Ascending aorta (tissue), 2 donors: ENCODE data around the gene S100PBP. TPM values are rescaled to one million over a fixed set of nuclear protein-coding genes. Genes with fewer than 3 reads are reported as not detected.

Source experiments
- DNase-seq, 2 donors: peaks; one replicate each; pipeline ENCODE4 v3.0.0-alpha.2; 2019; ENCODE audit warnings: low spot score in 2 of 2
- H3K27ac ChIP-seq, 2 donors: fragments of 200-600 bp; sonication (generic); one replicate each; pipeline ENCODE4 v1.5.1; 2016 to 2017; ENCODE audit warnings: mild to moderate bottlenecking in 1 of 2
- H3K27me3 ChIP-seq: fragments of 200-600 bp; sonication (generic); one replicate; pipeline ENCODE4 v1.5.1; 2017
- H3K36me3 ChIP-seq, 2 donors: fragments of 200-600 bp; sonication (generic); one replicate each; pipeline ENCODE4 v1.5.1; 2016
- H3K4me1 ChIP-seq, 2 donors: fragments of 200-600 bp; sonication (generic); one replicate each; pipeline ENCODE4 v1.5.1; 2016 to 2017; ENCODE audit warnings: mild to moderate bottlenecking in 1 of 2
- H3K4me3 ChIP-seq, 2 donors: fragments of 200-600 bp; sonication (generic); one replicate each; pipeline ENCODE4 v1.5.1; 2016 to 2017; ENCODE audit warnings: mild to moderate bottlenecking in 1 of 2
- H3K9me3 ChIP-seq, 2 donors: fragments of 200-600 bp; sonication (generic); one replicate each; pipeline ENCODE4 v1.5.1; 2016
- intact Hi-C: fragments of 100-400 bp; cut with DNase I; formaldehyde crosslinking; loops from one replicate; pipeline ENCODE4 v1.15.1; 2023
- total RNA-seq: library from RNA; depleted of rRNA; stranded (reverse); fragments of >200 nt; gene quantifications from one replicate; pipeline ENCODE4 v1.1.0, GENCODE V29; 2016
- TF ChIP-seq, protein P1 (sequence below), 3 experiments: fragments of 200-600 bp in 2 of 3; fragments of 450-650 bp in 1 of 3; sonication (generic) in 2 of 3; IDR thresholded peaks; one replicate each; pipeline ENCODE4 v1.5.1; 2016 to 2019; ENCODE audit warnings: antibody characterized with exemption in 3 of 3, mild to moderate bottlenecking in 1 of 3, moderate library complexity in 1 of 3

Gene S100PBP
- total RNA-seq, 1 donor from 2014 or later = 1.6 TPM

DNA sequence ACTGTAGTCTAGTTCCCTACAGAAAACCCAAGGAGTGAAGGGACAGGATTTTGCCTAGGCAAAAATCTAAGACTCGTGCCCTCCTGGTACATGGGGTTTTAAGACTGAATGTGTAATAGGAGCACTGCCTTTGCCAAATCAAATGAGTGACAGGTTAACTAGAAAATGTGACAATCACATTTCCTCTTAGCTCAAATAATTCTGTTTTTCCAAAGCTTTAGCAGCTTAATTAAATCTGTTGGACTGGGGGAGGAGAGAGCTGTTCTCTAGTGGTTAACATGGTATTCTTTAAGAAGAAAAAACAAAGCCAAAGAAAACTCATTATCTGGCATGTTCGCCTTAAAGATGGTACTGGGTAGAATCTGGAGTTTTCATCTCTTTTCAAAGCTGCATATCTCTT, 40.7 kb downstream of the S100PBP start:
- no peak overlapping the region for H3K27ac ChIP-seq
- intact Hi-C loops = no loop called here
- no peak overlapping the region for H3K4me3 ChIP-seq
- no peaks in the 10 kb centered on the region for H3K27me3 ChIP-seq
- H3K9me3 ChIP-seq = no peaks in the 10 kb centered on the region
- peaks cover 37 to 41% of the 10 kb centered on the region in 2 donors for H3K36me3 ChIP-seq
- TF ChIP-seq, protein P1, sequence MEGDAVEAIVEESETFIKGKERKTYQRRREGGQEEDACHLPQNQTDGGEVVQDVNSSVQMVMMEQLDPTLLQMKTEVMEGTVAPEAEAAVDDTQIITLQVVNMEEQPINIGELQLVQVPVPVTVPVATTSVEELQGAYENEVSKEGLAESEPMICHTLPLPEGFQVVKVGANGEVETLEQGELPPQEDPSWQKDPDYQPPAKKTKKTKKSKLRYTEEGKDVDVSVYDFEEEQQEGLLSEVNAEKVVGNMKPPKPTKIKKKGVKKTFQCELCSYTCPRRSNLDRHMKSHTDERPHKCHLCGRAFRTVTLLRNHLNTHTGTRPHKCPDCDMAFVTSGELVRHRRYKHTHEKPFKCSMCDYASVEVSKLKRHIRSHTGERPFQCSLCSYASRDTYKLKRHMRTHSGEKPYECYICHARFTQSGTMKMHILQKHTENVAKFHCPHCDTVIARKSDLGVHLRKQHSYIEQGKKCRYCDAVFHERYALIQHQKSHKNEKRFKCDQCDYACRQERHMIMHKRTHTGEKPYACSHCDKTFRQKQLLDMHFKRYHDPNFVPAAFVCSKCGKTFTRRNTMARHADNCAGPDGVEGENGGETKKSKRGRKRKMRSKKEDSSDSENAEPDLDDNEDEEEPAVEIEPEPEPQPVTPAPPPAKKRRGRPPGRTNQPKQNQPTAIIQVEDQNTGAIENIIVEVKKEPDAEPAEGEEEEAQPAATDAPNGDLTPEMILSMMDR (IDR thresholded peaks at IDR 0.05) = no peak
- H3K4me1 ChIP-seq = peaks cover 12 to 22% of the 10 kb centered on the region in 2 donors
- no peak for DNase-seq

DNA sequence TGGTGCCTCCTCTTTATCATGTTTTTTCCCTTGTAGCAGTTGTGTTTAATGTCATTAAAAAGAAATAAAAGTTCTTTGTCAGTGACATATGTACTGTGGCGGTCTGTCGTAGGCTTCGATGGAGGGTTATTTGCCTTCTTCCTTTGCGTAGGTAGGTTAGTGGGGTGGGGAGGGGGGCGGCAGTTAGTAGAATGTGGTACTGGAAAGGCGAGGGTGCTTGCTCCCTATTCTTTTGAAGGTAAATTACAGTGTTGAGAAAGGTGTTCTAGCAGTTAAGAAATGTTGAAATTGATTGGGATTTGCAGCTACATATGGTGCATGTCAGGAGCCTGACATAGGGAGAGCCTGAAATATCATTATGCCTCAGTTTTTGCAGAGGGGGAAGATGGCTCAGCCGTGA, 41.3 kb downstream of the S100PBP start:
- H3K9me3 ChIP-seq = no peaks in the 10 kb centered on the region
- H3K4me3 ChIP-seq = no peak overlapping the region
- DNase-seq = peak in 1 of 2 donors; percentile 42
- H3K27ac ChIP-seq = no peak overlapping the region
- intact Hi-C loops = no loop called here
- no peaks in the 10 kb centered on the region for H3K27me3 ChIP-seq
- TF ChIP-seq, protein P1 (IDR thresholded peaks at IDR 0.05) = no peak
- peaks cover 12 to 28% of the 10 kb centered on the region in 2 donors for H3K4me1 ChIP-seq
- H3K36me3 ChIP-seq = peaks cover 31 to 41% of the 10 kb centered on the region in 2 donors

DNA sequence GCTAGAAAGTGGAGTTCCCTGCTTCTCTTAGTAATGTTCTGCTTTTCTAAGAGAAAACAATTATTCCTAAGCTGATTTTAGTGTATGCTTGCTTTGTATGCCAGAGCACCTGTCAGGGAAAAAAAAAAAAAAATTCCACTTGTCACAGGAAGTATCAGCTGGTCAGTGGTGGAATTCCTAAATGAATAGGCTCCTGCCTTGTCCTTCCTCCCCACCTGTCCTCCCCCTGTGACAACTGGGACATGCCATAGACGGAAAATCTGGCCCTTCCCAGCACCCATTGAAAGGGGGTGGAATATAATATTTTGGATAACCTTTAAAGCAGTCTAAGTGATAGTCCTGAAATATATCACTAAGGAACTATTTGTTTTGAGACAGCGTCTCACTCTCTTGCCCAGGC, 42.5 kb downstream of the S100PBP start:
- Histone ChIP-seq H3K36me3 (peaks cover 23 to 36% of the 10 kb centered on the region in 2 donors), H3K27ac (no peak overlapping the region), H3K4me3 (no peak overlapping the region), H3K4me1 (peaks cover 17 to 39% of the 10 kb centered on the region in 2 donors), H3K27me3 (no peaks in the 10 kb centered on the region), H3K9me3 (no peaks in the 10 kb centered on the region)
- TF ChIP-seq, protein P1 (IDR thresholded peaks at IDR 0.05) = no peak
- no peak for DNase-seq
- intact Hi-C loops = no loop called here

GRCh38 chr1:32860566-32860965, 43.1 kb downstream of the S100PBP start:
- TF ChIP-seq, protein P1 (IDR thresholded peaks at IDR 0.05) = no peak
- intact Hi-C loops = no loop called here
- Histone ChIP-seq H3K36me3 (peaks cover 20 to 30% of the 10 kb centered on the region in 2 donors), H3K27me3 (no peaks in the 10 kb centered on the region), H3K4me1 (peaks cover 20 to 46% of the 10 kb centered on the region in 2 donors), H3K27ac (peak overlapping the region; percentile 36 to 61), H3K4me3 (no peak overlapping the region), H3K9me3 (no peaks in the 10 kb centered on the region)
- no peak for DNase-seq

DNA sequence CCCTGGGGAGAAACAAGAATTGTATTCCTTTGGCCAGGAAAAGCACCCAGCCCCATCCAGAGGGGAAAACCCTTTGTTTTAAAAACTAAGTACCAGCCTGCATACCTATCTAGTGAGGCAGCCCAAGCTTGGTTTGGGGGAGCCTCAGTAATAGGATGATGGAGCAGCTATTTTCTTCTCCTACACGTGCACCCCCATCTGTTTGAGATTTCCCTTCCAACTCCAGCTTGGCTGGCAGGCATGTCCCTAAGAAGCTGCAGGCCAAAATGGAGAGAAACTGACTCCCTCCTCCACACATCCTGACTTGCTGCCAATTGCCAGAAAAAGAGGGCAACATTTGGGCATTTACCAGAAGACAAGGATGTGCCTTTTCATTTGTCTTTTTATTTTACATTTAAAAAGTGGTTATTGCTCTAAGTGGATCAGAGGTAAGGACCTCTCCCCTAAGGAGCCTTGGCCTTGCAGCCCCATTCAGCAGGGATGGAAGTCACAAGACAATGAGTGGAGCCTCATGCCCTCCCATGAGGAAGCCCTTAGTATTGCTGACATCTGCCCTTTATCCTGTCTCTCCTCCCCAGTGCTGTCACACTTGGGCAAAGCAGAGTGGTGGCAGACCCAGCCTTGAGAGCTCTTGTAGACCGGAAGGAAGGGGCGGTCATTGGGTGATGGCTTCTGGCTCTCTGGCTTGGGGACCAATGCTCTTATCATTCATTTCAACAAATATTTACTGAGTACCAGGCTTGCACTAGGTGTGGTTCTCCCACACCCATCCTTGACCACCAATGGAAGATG, 44.6 kb downstream of the S100PBP start:
- H3K4me1 ChIP-seq = peaks cover 20 to 50% of the 10 kb centered on the region in 2 donors
- peak overlapping the region; percentile 36 to 83 for H3K27ac ChIP-seq
- H3K36me3 ChIP-seq = peaks cover 7 to 14% of the 10 kb centered on the region in 2 donors
- intact Hi-C loops = no loop called here
- H3K4me3 ChIP-seq = no peak overlapping the region
- TF ChIP-seq, protein P1 (IDR thresholded peaks at IDR 0.05) = no peak
- no peaks in the 10 kb centered on the region for H3K27me3 ChIP-seq
- no peaks in the 10 kb centered on the region for H3K9me3 ChIP-seq
- peak in 1 of 2 donors; percentile 50 for DNase-seq
